SK-N-SH treated with all-trans-retinoic acid at 6 μM for 48 hours (cell line): Measurements from ENCODE around the gene CUBN.
A peak's percentile ranks its signal among the peaks of the same experiment; 100 is the strongest.

Experiments
- ATAC-seq: fragments of 200-7000 bp; cut with Tn5 transposase; 3 replicates; pipeline ENCODE4 v1.9.1; 2020; ENCODE audit warnings: mild to moderate bottlenecking, moderate library complexity
- ARNTL ChIP-seq: fragments of 450-650 bp; formaldehyde crosslinking; IDR thresholded peaks from 2 replicates; pipeline ENCODE4 v1.5.0; 2020; ENCODE audit warnings: low read depth, mild to moderate bottlenecking, moderate library complexity, borderline replicate concordance
- BACH2 ChIP-seq: fragments of 250-450 bp; sonication (Bioruptor Pico); IDR thresholded peaks from 2 replicates; pipeline ENCODE4 v1.9.0; 2021; ENCODE audit warnings: mild to moderate bottlenecking, borderline replicate concordance
- CREB5 ChIP-seq: fragments of 250-450 bp; sonication (Bioruptor Pico); IDR thresholded peaks from 2 replicates; pipeline ENCODE4 v1.5.1; 2020; ENCODE audit warnings: low read depth, mild to moderate bottlenecking, moderate library complexity
- CSDC2 ChIP-seq: fragments of 250-450 bp; sonication (Bioruptor Pico); IDR thresholded peaks from 2 replicates; pipeline ENCODE4 v1.5.0; 2020; ENCODE audit warnings: mild to moderate bottlenecking, moderate library complexity
- CSRNP3 ChIP-seq: fragments of 250-450 bp; sonication (Bioruptor Pico); IDR thresholded peaks from 2 replicates; pipeline ENCODE4 v1.5.1; 2021; ENCODE audit warnings: mild to moderate bottlenecking, moderate library complexity
- ESRRG ChIP-seq: fragments of 250-450 bp; sonication (Bioruptor Pico); IDR thresholded peaks from 2 replicates; pipeline ENCODE4 v1.6.1; 2021; ENCODE audit warnings: mild to moderate bottlenecking
- GLIS3 ChIP-seq: fragments of 250-450 bp; sonication (Bioruptor Pico); IDR thresholded peaks from 2 replicates; pipeline ENCODE4 v1.5.0; 2020; ENCODE audit warnings: mild to moderate bottlenecking, moderate library complexity
- ISL1 ChIP-seq: fragments of 250-450 bp; sonication (Bioruptor Pico); IDR thresholded peaks from 2 replicates; pipeline ENCODE4 v2.1.2; 2022; ENCODE audit warnings: mild to moderate bottlenecking, moderate library complexity
- OSR1 ChIP-seq: fragments of 250-450 bp; sonication (Bioruptor Pico); IDR thresholded peaks from 2 replicates; pipeline ENCODE4 v1.8.0; 2022; ENCODE audit warnings: moderate library complexity, mild to moderate bottlenecking, inconsistent platforms
- POU6F1 ChIP-seq: fragments of 250-450 bp; sonication (Bioruptor Pico); IDR thresholded peaks from 2 replicates; pipeline ENCODE4 v1.8.0; 2021; ENCODE audit warnings: low read depth, mild to moderate bottlenecking, moderate library complexity, borderline replicate concordance
- PPARA ChIP-seq: fragments of 250-450 bp; sonication (Bioruptor Pico); IDR thresholded peaks from 2 replicates; pipeline ENCODE4 v1.5.0; 2020; ENCODE audit warnings: mild to moderate bottlenecking, borderline replicate concordance
- RARB ChIP-seq: fragments of 250-450 bp; sonication (Bioruptor Pico); IDR thresholded peaks from 2 replicates; pipeline ENCODE4 v1.8.0; 2021; ENCODE audit warnings: mild to moderate bottlenecking, moderate library complexity
- SNAI2 ChIP-seq: fragments of 250-450 bp; sonication (Bioruptor Pico); IDR thresholded peaks from 2 replicates; pipeline ENCODE4 v1.5.0; 2020; ENCODE audit warnings: mild to moderate bottlenecking, moderate library complexity
- TCF4 ChIP-seq: fragments of 250-450 bp; sonication (Bioruptor Pico); IDR thresholded peaks from 2 replicates; pipeline ENCODE4 v1.8.0; 2021; ENCODE audit warnings: mild to moderate bottlenecking, moderate library complexity, borderline replicate concordance
- TOX ChIP-seq: fragments of 250-450 bp; sonication (Bioruptor Pico); IDR thresholded peaks from 2 replicates; pipeline ENCODE4 v1.8.0; 2021; ENCODE audit warnings: mild to moderate bottlenecking, moderate library complexity, borderline replicate concordance
- TSHZ2 ChIP-seq: fragments of 250-450 bp; sonication (Bioruptor Pico); IDR thresholded peaks from 2 replicates; pipeline ENCODE4 v1.5.0; 2020; ENCODE audit warnings: mild to moderate bottlenecking, moderate library complexity
- ZC3H10 ChIP-seq: fragments of 250-450 bp; sonication (Bioruptor Pico); IDR thresholded peaks from 2 replicates; pipeline ENCODE4 v1.5.1; 2021; ENCODE audit warnings: mild to moderate bottlenecking, moderate library complexity
- ZFP3 ChIP-seq: fragments of 250-450 bp; sonication (Bioruptor Pico); IDR thresholded peaks from 2 replicates; pipeline ENCODE4 v1.5.0; 2020; ENCODE audit warnings: mild to moderate bottlenecking, moderate library complexity
- ZFP30 ChIP-seq: fragments of 450-650 bp; formaldehyde crosslinking; IDR thresholded peaks from 2 replicates; pipeline ENCODE4 v1.5.0; 2022; ENCODE audit warnings: mild to moderate bottlenecking, moderate library complexity
- ZNF565 ChIP-seq: fragments of 450-650 bp; formaldehyde crosslinking; conservative IDR thresholded peaks from 2 replicates; pipeline ENCODE4 v1.5.0; 2020; ENCODE audit warnings: low read depth, mild to moderate bottlenecking, moderate library complexity
- ZNF70 ChIP-seq: fragments of 450-650 bp; formaldehyde crosslinking; IDR thresholded peaks from 2 replicates; pipeline ENCODE4 v1.5.0; 2020; ENCODE audit warnings: mild to moderate bottlenecking, moderate library complexity
- ZNF8 ChIP-seq: fragments of 450-650 bp; formaldehyde crosslinking; IDR thresholded peaks from 2 replicates; pipeline ENCODE4 v1.5.0; 2020; ENCODE audit warnings: mild to moderate bottlenecking, moderate library complexity

Gene CUBN

GRCh38 chr10:17003151-17003550 lies 126.5 kb downstream of the CUBN start:
- ATAC-seq, result peak; percentile 92
- TF ChIP-seq RARB (CRISPR knock-in tag), result peak; percentile 73; the same call in 1 of the 2 replicates
- no peak for TF ChIP-seq GLIS3 (CRISPR knock-in tag)
- no peak for TF ChIP-seq CSDC2 (CRISPR knock-in tag)
- TF ChIP-seq ZNF70 (CRISPR knock-in tag), result no peak
- peak; percentile 66; the same call in 1 of the 2 replicates for TF ChIP-seq CREB5 (CRISPR knock-in tag)
- TF ChIP-seq ISL1 (CRISPR knock-in tag), result peak; percentile 84
- TF ChIP-seq TOX (CRISPR knock-in tag), result peak; percentile 67; the same call in 1 of the 2 replicates
- no peak for TF ChIP-seq PPARA

GRCh38 chr10:17001961-17002749 lies 127.5 kb downstream of the CUBN start:
- TF ChIP-seq ZC3H10, result 0 out of 2 replicates have a peak, but pooled peaks have one; percentile 11
- no peak for TF ChIP-seq POU6F1 (CRISPR knock-in tag)
- no peak for TF ChIP-seq ISL1 (CRISPR knock-in tag)
- peak; percentile 42 for ATAC-seq

- ATAC-seq, result no peak
- TF ChIP-seq ISL1 (CRISPR knock-in tag), result peak; percentile 73
- no peak for TF ChIP-seq ZFP30
- TF ChIP-seq, all 23 proteins: peak for 1
These were observed 128.3 kb downstream of the CUBN start for GRCh38 chr10:17001297-17001744.

- ATAC-seq, result no peak
- TF ChIP-seq SNAI2 (CRISPR knock-in tag), result no peak
- TF ChIP-seq BACH2, result no peak
- no peak for TF ChIP-seq CSDC2 (CRISPR knock-in tag)
- TF ChIP-seq ESRRG (CRISPR knock-in tag), result no peak
- no peak for TF ChIP-seq ISL1 (CRISPR knock-in tag)
- no peak for TF ChIP-seq GLIS3 (CRISPR knock-in tag)
- TF ChIP-seq ZFP3, result no peak
- TF ChIP-seq CSRNP3 (CRISPR knock-in tag), result no peak
- no peak for TF ChIP-seq OSR1 (CRISPR knock-in tag)
- no peak for TF ChIP-seq ZNF565 (CRISPR knock-in tag)
- no peak for TF ChIP-seq POU6F1 (CRISPR knock-in tag)
- TF ChIP-seq ZC3H10, result no peak
- TF ChIP-seq TOX (CRISPR knock-in tag), result no peak
- TF ChIP-seq TCF4, result no peak
- TF ChIP-seq ZNF8, result no peak
- TF ChIP-seq ARNTL (CRISPR knock-in tag), result no peak
- TF ChIP-seq ZFP30, result no peak
- TF ChIP-seq TSHZ2 (CRISPR knock-in tag), result no peak
- TF ChIP-seq PPARA, result no peak
- no peak for TF ChIP-seq CREB5 (CRISPR knock-in tag)
These were observed 129.8 kb downstream of the CUBN start for GRCh38 chr10:16999665-17000451.
